Stimulated activated CD4-positive, alpha-beta T cell treated with anti-CD3 and anti-CD28 coated beads, Interleukin-2, amount 100 ng/mL, for 48 hours (primary cell): ENCODE data around the gene CFAP92.

Source experiments
- DNase-seq, 2 donors: peaks; one replicate each; pipeline ENCODE4 v3.0.0-alpha.2; 2020

The CFAP92 gene

GRCh38 chr3:129023909-129024308 is 30.0 kb upstream of the CFAP92 start:
- no peak for DNase-seq

- DNase-seq: no peak
Measured at GRCh38 chr3:129023008-129023358, 29.1 kb upstream of the CFAP92 start.

GRCh38 chr3:129022114-129023007 is 28.5 kb upstream of the CFAP92 start:
- DNase-seq: no peak

- DNase-seq: no peak
Measured at GRCh38 chr3:129021140-129021551, 27.3 kb upstream of the CFAP92 start.

- no peak for DNase-seq
Measured at GRCh38 chr3:129020691-129021090, 26.8 kb upstream of the CFAP92 start.

- DNase-seq: no peak
Measured at GRCh38 chr3:129019266-129019665, 25.4 kb upstream of the CFAP92 start.

GRCh38 chr3:129018751-129019150 is 24.9 kb upstream of the CFAP92 start:
- DNase-seq: no peak

GRCh38 chr3:129018271-129018670 is 24.4 kb upstream of the CFAP92 start:
- DNase-seq: no peak

GRCh38 chr3:129017484-129017899 is 23.6 kb upstream of the CFAP92 start:
- no peak for DNase-seq

GRCh38 chr3:129016720-129017483 is 23.0 kb upstream of the CFAP92 start:
- DNase-seq: no peak

- DNase-seq: peak in 1 of 2 donors; percentile 42
Measured at GRCh38 chr3:129016356-129016719, 22.5 kb upstream of the CFAP92 start.

GRCh38 chr3:129015388-129016105 is 21.7 kb upstream of the CFAP92 start:
- DNase-seq: peak in 1 of 2 donors; percentile 39

GRCh38 chr3:129014793-129015345 is 21.0 kb upstream of the CFAP92 start:
- no peak for DNase-seq

- DNase-seq: no peak
Measured at GRCh38 chr3:129014148-129014547, 20.3 kb upstream of the CFAP92 start.

GRCh38 chr3:129013491-129013891 is 19.6 kb upstream of the CFAP92 start:
- no peak for DNase-seq

- no peak for DNase-seq
Measured at GRCh38 chr3:129010310-129010956, 16.6 kb upstream of the CFAP92 start.

- DNase-seq: no peak
Measured at GRCh38 chr3:129009266-129009665, 15.4 kb upstream of the CFAP92 start.

- DNase-seq: no peak
Measured at GRCh38 chr3:129007792-129008191, 13.9 kb upstream of the CFAP92 start.

GRCh38 chr3:129006864-129007263 is 13.0 kb upstream of the CFAP92 start:
- DNase-seq: no peak

- no peak for DNase-seq
Measured at GRCh38 chr3:129005526-129006303, 11.8 kb upstream of the CFAP92 start.

GRCh38 chr3:129004639-129005295 is 10.9 kb upstream of the CFAP92 start:
- no peak for DNase-seq
